Tibial nerve (tissue), 4 donors: ENCODE measurements around the gene BBIP1.

Experiments used
- EP300 ChIP-seq, 2 donors: sonication (generic); formaldehyde crosslinking; IDR thresholded peaks; one replicate each; pipeline ENCODE4 v1.6.1; 2017; ENCODE audit warnings: antibody characterized with exemption in 2 of 2, mild to moderate bottlenecking in 1 of 2
- POLR2A ChIP-seq, 2 donors: fragments of 450-650 bp; IDR thresholded peaks; one replicate each; pipeline ENCODE4 v1.6.1; 2017; ENCODE audit warnings: antibody characterized with exemption in 2 of 2, mild to moderate bottlenecking in 2 of 2, moderate library complexity in 2 of 2
- TF ChIP-seq, protein P1 (sequence below), 5 experiments: fragments of 200-600 bp in 3 of 5; fragments of 450-650 bp in 2 of 5; sonication (generic) in 3 of 5; IDR thresholded peaks; one replicate each; pipeline ENCODE4 v1.5.1; 2016 to 2019; ENCODE audit warnings: antibody characterized with exemption in 5 of 5, mild to moderate bottlenecking in 3 of 5, moderate library complexity in 2 of 5

DNA sequence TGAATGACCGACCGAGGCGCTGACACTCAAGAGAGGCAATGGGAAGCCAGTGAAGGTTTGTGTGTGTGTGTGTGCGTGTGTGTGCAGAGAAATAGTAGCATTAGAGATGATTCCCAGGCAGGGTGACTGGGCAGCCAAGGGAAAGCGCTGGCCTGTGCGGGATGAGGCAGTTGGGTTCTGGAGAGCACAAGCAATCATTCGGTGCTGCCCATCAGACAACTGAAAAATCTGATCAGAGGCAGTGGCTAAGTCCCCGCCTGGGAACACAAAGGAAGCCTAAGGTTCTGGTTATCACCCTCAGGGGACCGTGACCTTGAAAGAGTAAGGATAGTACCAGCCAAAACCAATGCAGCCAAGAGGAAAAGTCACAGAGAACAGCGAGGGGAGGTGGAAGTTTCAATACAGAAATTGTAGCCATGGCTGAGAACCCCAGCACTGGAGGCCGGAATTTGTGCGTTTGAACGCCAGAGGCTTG lies 48.1 kb downstream of the BBIP1 start:
- TF ChIP-seq POLR2A (IDR thresholded peaks at IDR 0.05) (no peak), EP300 (IDR thresholded peaks at IDR 0.05) (no peak)
- TF ChIP-seq, protein P1, sequence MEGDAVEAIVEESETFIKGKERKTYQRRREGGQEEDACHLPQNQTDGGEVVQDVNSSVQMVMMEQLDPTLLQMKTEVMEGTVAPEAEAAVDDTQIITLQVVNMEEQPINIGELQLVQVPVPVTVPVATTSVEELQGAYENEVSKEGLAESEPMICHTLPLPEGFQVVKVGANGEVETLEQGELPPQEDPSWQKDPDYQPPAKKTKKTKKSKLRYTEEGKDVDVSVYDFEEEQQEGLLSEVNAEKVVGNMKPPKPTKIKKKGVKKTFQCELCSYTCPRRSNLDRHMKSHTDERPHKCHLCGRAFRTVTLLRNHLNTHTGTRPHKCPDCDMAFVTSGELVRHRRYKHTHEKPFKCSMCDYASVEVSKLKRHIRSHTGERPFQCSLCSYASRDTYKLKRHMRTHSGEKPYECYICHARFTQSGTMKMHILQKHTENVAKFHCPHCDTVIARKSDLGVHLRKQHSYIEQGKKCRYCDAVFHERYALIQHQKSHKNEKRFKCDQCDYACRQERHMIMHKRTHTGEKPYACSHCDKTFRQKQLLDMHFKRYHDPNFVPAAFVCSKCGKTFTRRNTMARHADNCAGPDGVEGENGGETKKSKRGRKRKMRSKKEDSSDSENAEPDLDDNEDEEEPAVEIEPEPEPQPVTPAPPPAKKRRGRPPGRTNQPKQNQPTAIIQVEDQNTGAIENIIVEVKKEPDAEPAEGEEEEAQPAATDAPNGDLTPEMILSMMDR (IDR thresholded peaks at IDR 0.05): no peak
